Left lung (tissue), 10 donors: Measurements from ENCODE around the gene ENDOG. TPM values are rescaled to one million over a fixed set of nuclear protein-coding genes. Genes with fewer than 3 reads are reported as not detected.
"Not testable (repeated sequence)": the region's sequence is repeated elsewhere in the genome, so short reads cannot be mapped to it uniquely, and the experiment has no call there.

Experiments
- ATAC-seq: fragments of 200-7000 bp; cut with Tn5 transposase; one replicate; pipeline ENCODE4 v1.9.1; 2020; ENCODE audit warnings: moderate library complexity
- DNase-seq, 4 donors: peaks; one replicate each; pipeline ENCODE4 v3.0.0-alpha.2; 2013 to 2020
- H3K27ac ChIP-seq, 2 donors: fragments of 200-600 bp; sonication (generic) in 1 of 2; one replicate each; pipeline versions ENCODE4 v1.5.0 to v1.8.0; 2020 to 2021
- H3K27me3 ChIP-seq, 2 donors: fragments of 200-600 bp; sonication (generic) in 1 of 2; one replicate each; pipeline versions ENCODE4 v1.5.0 to v1.8.0; 2020 to 2021
- H3K36me3 ChIP-seq, 2 donors: fragments of 200-600 bp; sonication (generic) in 1 of 2; one replicate each; pipeline versions ENCODE4 v1.5.0 to v1.8.0; 2020 to 2021
- H3K4me1 ChIP-seq, 2 donors: fragments of 200-600 bp; one replicate each; pipeline ENCODE4 v1.8.0; 2021
- H3K4me3 ChIP-seq, 2 donors: fragments of 200-600 bp; sonication (generic) in 1 of 2; one replicate each; pipeline versions ENCODE4 v1.5.0 to v1.8.0; 2020 to 2021; ENCODE audit warnings: mild to moderate bottlenecking in 1 of 2
- H3K9me3 ChIP-seq, 2 donors: fragments of 200-600 bp; sonication (generic) in 1 of 2; one replicate each; pipeline versions ENCODE4 v1.5.0 to v1.8.0; 2020 to 2021
- CTCF ChIP-seq, 2 donors: fragments of 200-600 bp; sonication (generic) in 1 of 2; IDR thresholded peaks; one replicate each; pipeline versions ENCODE4 v1.5.0 to v1.8.0; 2021; ENCODE audit warnings: antibody characterized with exemption in 2 of 2
- intact Hi-C, 2 donors: fragments of 100-400 bp; cut with DNase I; formaldehyde crosslinking; loops; one replicate each; pipeline versions ENCODE4 v1.11.2 to v1.14.2; 2022
- polyA plus RNA-seq, 6 donors: library from polyadenylated mRNA; unstranded; fragments of 120-200 nt; gene quantifications; one replicate each; pipeline ENCODE4 v1.2.1, GENCODE V29; 2013; ENCODE audit not compliant: insufficient read length in 6 of 6
- total RNA-seq, 2 donors: library from RNA; stranded (reverse); fragmentation: NEBNext Ultra II Directional; extraction: Animal tissue kit (Norgen Biotek cat#: 25700); gene quantifications; one replicate each; pipeline ENCODE4 v1.2.1, GENCODE V29; 2021
- donor health status: DM: no; HTN: yes; CAD: no.
- donor health status: DM: no; HTN: no; CAD: no.

ENDOG gene
- total and polyA plus RNA-seq, 8 donors: 2.4 to 24.7 (median 6.7) TPM

GRCh38 chr9:128845186-128845931 is 27.1 kb downstream of the ENDOG start:
- Histone ChIP-seq H3K4me3 (no peak overlapping the region), H3K27me3 (no peaks in the 10 kb centered on the region), H3K27ac (no peak overlapping the region), H3K9me3 (peaks cover 0 to 4% of the 10 kb centered on the region in 2 donors), H3K4me1 (no peaks in the 10 kb centered on the region), H3K36me3 (peaks cover 0 to 6% of the 10 kb centered on the region in 2 donors)
- no peak for TF ChIP-seq CTCF (IDR thresholded peaks at IDR 0.05)
- ATAC-seq (peak; percentile 33), DNase-seq (no peak)
- intact Hi-C loops: no loop called here

- Histone ChIP-seq H3K27me3 (no peaks in the 10 kb centered on the region), H3K9me3 (peaks cover 0 to 15% of the 10 kb centered on the region in 2 donors), H3K4me1 (no peaks in the 10 kb centered on the region), H3K4me3 (no peak overlapping the region), H3K27ac (no peak overlapping the region), H3K36me3 (peaks cover 0 to 9% of the 10 kb centered on the region in 2 donors)
- intact Hi-C loops: no loop called here
- ATAC-seq (no peak), DNase-seq (no peak)
- no peak for TF ChIP-seq CTCF (IDR thresholded peaks at IDR 0.05)
These were observed 28.4 kb downstream of the ENDOG start for GRCh38 chr9:128846680-128847030.

GRCh38 chr9:128847803-128848202 is 29.5 kb downstream of the ENDOG start:
- no peak for TF ChIP-seq CTCF (IDR thresholded peaks at IDR 0.05)
- H3K4me1 ChIP-seq: no peaks in the 10 kb centered on the region
- no peak for DNase-seq
- peaks cover 0 to 3% of the 10 kb centered on the region in 2 donors for H3K36me3 ChIP-seq
- no peaks in the 10 kb centered on the region for H3K27me3 ChIP-seq
- H3K9me3 ChIP-seq: peaks cover 0 to 17% of the 10 kb centered on the region in 2 donors
- ATAC-seq: no peak
- H3K27ac ChIP-seq: no peak overlapping the region
- H3K4me3 ChIP-seq: no peak overlapping the region
- intact Hi-C loops: no loop called here

- intact Hi-C loops, ATAC-seq: not testable (repeated sequence)
These were observed 32.7 kb downstream of the ENDOG start for GRCh38 chr9:128851024-128851423.

DNA sequence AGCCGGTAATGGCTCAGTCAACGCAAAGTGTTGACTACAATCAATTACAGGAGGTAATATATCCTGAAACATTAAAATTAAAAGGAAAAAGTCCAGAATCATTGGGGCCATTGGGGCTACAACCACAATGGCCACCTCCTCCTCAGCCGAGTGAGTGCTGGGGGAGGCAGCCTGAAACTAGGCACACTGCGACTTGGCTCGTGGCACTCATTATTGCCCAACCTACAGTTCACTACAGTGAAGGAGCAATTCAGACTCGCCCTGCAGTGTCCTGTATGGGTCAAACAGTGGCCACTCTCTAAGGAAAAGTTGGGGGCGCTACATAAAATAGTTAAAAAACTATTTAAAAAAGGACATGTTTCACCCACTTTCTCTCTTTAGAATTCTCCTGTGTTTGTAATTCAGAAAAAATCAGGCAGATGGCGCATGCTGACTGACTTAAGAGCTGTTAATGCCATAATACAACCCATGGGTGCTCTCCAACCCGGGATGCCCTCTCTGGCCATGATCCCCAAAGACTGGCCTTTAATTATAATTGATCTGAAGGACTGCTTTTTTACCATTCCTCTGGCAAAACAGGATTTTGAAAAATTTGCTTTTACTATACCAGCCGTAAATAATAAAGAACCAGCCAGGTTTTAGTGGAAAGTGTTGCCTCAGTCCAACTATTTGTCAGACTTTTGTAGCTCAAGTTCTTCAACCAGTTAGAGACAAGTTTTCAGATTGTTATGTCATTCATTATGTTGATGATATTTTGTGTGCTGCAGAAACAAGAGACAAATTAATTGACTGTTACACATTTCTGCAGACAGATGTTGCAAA is 33.7 kb downstream of the ENDOG start:
- TF ChIP-seq CTCF (IDR thresholded peaks at IDR 0.05): peak in 1 of 2 donors; percentile 35
- H3K4me1 ChIP-seq, H3K36me3 ChIP-seq, H3K27me3 ChIP-seq, H3K4me3 ChIP-seq, H3K27ac ChIP-seq, intact Hi-C loops: not testable (repeated sequence)
- peaks cover 0 to 17% of the 10 kb centered on the region in 2 donors for H3K9me3 ChIP-seq
- DNase-seq (peak in 1 of 4 donors; percentile 6), ATAC-seq (peak; percentile 65)

More at GRCh38 chr9:128851024-128851423, 32.7 kb downstream of the ENDOG start:
- H3K27me3 ChIP-seq, H3K27ac ChIP-seq, H3K4me1 ChIP-seq, DNase-seq, H3K36me3 ChIP-seq, H3K4me3 ChIP-seq: not testable (repeated sequence)
- H3K9me3 ChIP-seq: peaks cover 0 to 17% of the 10 kb centered on the region in 2 donors

DNA sequence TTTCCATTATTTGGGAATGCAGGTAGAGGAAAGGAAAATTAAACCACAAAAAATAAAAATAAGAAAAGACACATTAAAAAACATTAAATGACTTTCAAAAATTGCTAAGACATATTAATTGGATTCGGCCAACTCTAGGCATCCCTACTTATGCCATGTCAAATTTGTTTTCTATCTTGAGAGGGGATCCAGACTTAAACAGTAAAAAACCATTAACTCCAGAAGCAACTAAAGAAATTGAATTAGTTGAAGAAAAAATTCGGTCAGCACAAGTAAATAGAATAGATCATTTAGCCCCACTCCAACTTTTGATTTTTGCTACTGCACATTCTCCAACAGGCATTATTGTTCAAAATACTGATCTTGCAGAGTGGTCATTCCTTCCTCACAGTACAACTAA is 34.3 kb downstream of the ENDOG start:
- H3K4me3 ChIP-seq, H3K36me3 ChIP-seq, H3K4me1 ChIP-seq, ATAC-seq, H3K27ac ChIP-seq, H3K27me3 ChIP-seq, DNase-seq, intact Hi-C loops: not testable (repeated sequence)
- peaks cover 0 to 17% of the 10 kb centered on the region in 2 donors for H3K9me3 ChIP-seq

- H3K9me3 ChIP-seq: peaks cover 0 to 15% of the 10 kb centered on the region in 2 donors
- DNase-seq, ATAC-seq, H3K4me1 ChIP-seq, H3K27me3 ChIP-seq, H3K36me3 ChIP-seq, H3K27ac ChIP-seq, H3K4me3 ChIP-seq, intact Hi-C loops: not testable (repeated sequence)
These were observed 36.2 kb downstream of the ENDOG start for GRCh38 chr9:128854454-128854853.

- H3K4me3 ChIP-seq, H3K9me3 ChIP-seq, DNase-seq, H3K27ac ChIP-seq, H3K36me3 ChIP-seq, intact Hi-C loops, H3K27me3 ChIP-seq, ATAC-seq: not testable (repeated sequence)
- peaks cover 0 to 12% of the 10 kb centered on the region in 2 donors for H3K4me1 ChIP-seq
These were observed 40.2 kb downstream of the ENDOG start for GRCh38 chr9:128858476-128858875.
